Measurements from ENCODE around the gene RAP1GAP. TPM values are rescaled to one million over a fixed set of nuclear protein-coding genes. Genes with fewer than 3 reads are reported as not detected.

Gene RAP1GAP
- total RNA-seq, 2 experiments from 2014 or later, result 0.20 to 0.44 TPM

DNA sequence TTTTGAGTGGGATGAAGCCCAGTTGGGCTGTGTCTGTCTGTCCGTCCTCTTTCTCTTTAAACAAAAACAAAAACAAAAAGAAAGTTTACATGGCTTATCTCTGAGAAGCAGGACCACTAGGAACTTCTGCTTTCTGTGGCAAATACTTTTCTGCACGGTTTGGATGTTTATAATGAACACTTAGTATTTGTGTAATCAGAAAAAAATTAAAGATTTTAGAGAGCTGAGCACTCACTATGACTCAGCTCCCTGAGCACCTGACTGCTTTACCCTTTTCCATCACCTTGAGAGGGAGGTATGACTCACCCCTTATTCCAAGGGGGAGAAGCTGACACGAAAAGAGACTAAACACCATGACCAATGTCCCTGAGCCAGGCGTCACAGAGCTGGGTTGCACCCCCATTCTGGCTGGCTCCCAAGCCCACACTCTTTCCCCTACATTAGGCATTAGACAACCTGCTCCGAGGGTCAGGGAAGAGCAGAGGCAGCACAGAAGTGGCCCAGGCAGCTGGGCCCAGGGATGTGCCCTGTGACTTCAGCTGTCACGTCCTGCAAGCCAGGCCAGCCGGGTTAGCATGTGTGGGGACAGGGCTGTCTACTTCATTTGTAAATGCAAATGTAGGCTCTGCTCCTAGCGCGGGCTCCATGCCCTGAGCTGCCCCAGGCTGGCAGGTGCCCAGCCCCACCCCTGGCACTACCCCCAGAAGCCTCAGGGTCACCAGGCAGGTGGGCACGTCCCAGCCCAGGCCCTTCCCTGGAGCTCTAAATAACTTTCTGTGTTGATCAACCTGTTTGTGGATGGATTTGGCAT lies 30.4 kb downstream of the RAP1GAP start:
- H3K4me1 ChIP-seq (ENCODE audit: insufficient read depth, low read length), result no peaks in the 10 kb centered on the region
- peaks cover 0 to 4% of the 10 kb centered on the region in 2 experiments for H3K9me3 ChIP-seq (ENCODE audit: control insufficient read depth in 1 of 2, insufficient read depth in 1 of 2, low read length in 2 of 2)
- H3K36me3 Mint-ChIP-seq (ENCODE audit: low read depth), result no peaks in the 10 kb centered on the region
- no peak overlapping the region for H3K27ac ChIP-seq (ENCODE audit: low read depth in 1 of 2, low read length in 2 of 2)
- no peaks in the 10 kb centered on the region for H3K9me3 Mint-ChIP-seq
- ChIA-PET CTCF (no interaction called here), POLR2A (no interaction called here)
- no peak for TF ChIP-seq CTCF (IDR thresholded peaks at IDR 0.05)
- no peak overlapping the region for H3K4me3 ChIP-seq (ENCODE audit: low read length)
- DNase-seq (no peak), ATAC-seq (ENCODE audit: poor library complexity) (no peak)
- H3K36me3 ChIP-seq (ENCODE audit: insufficient read depth, low read length), result no peaks in the 10 kb centered on the region
- H3K27ac Mint-ChIP-seq, result no peak overlapping the region
- intact Hi-C loops (cut with DNase I, micrococcal nuclease), result no loop called here
- no peak overlapping the region for H3K4me3 Mint-ChIP-seq
- H3K4me1 Mint-ChIP-seq (ENCODE audit: low read depth), result no peaks in the 10 kb centered on the region
- H3K27me3 ChIP-seq (ENCODE audit: control insufficient read depth in 1 of 2, insufficient read depth in 2 of 2, low read length in 2 of 2), result peaks cover 0 to 4% of the 10 kb centered on the region in 2 experiments
- peaks cover 16% of the 10 kb centered on the region for H3K27me3 Mint-ChIP-seq

GRCh38 chr1:21637514-21637913 lies 31.6 kb downstream of the RAP1GAP start:
- H3K4me3 Mint-ChIP-seq, result no peak overlapping the region
- Histone ChIP-seq H3K27ac (ENCODE audit: low read depth in 1 of 2, low read length in 2 of 2) (no peak overlapping the region), H3K4me3 (ENCODE audit: low read length) (no peak overlapping the region), H3K4me1 (ENCODE audit: insufficient read depth, low read length) (no peaks in the 10 kb centered on the region), H3K36me3 (ENCODE audit: insufficient read depth, low read length) (no peaks in the 10 kb centered on the region), H3K9me3 (ENCODE audit: control insufficient read depth in 1 of 2, insufficient read depth in 1 of 2, low read length in 2 of 2) (peaks cover 0 to 4% of the 10 kb centered on the region in 2 experiments), H3K27me3 (ENCODE audit: control insufficient read depth in 1 of 2, insufficient read depth in 2 of 2, low read length in 2 of 2) (peaks cover 0 to 4% of the 10 kb centered on the region in 2 experiments)
- H3K27ac Mint-ChIP-seq, result no peak overlapping the region
- H3K27me3 Mint-ChIP-seq, result peaks cover 8% of the 10 kb centered on the region
- TF ChIP-seq CTCF (IDR thresholded peaks at IDR 0.05), result no peak
- intact Hi-C loops (cut with DNase I, micrococcal nuclease), result no loop called here
- ATAC-seq (ENCODE audit: poor library complexity) (no peak), DNase-seq (no peak)
- no peaks in the 10 kb centered on the region for H3K9me3 Mint-ChIP-seq
- ChIA-PET CTCF (no interaction called here), POLR2A (no interaction called here)
- H3K4me1 Mint-ChIP-seq (ENCODE audit: low read depth), result no peaks in the 10 kb centered on the region
- H3K36me3 Mint-ChIP-seq (ENCODE audit: low read depth), result no peaks in the 10 kb centered on the region

DNA sequence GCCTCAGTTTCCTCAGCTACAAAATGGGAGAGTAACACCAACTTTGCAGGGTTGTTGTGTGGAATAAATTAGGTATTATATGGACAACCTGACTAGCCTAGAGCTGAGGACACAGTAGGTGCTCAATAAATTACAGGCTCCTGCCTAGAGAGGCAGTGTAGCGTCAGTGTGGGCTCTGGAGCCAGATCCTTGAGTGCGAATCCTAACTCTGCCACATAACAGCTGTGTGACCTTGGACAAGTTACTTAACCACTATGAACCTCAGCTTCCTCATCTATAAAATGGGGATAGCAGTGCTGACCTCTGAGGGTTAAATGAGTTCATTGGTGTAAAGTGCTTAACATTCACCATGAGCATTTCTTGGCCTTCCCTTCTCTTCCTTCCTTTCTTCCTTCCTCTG lies 33.1 kb downstream of the RAP1GAP start:
- ATAC-seq (ENCODE audit: poor library complexity), result no peak
- no peaks in the 10 kb centered on the region for H3K4me1 Mint-ChIP-seq (ENCODE audit: low read depth)
- intact Hi-C loops (cut with DNase I, micrococcal nuclease), result no loop called here
- DNase-seq, result no peak
- Histone ChIP-seq H3K36me3 (ENCODE audit: insufficient read depth, low read length) (no peaks in the 10 kb centered on the region), H3K4me3 (ENCODE audit: low read length) (no peak overlapping the region), H3K27ac (ENCODE audit: low read depth in 1 of 2, low read length in 2 of 2) (no peak overlapping the region), H3K27me3 (ENCODE audit: control insufficient read depth in 1 of 2, insufficient read depth in 2 of 2, low read length in 2 of 2) (peaks cover 0 to 2% of the 10 kb centered on the region in 2 experiments), H3K4me1 (ENCODE audit: insufficient read depth, low read length) (no peaks in the 10 kb centered on the region), H3K9me3 (ENCODE audit: control insufficient read depth in 1 of 2, insufficient read depth in 1 of 2, low read length in 2 of 2) (peaks cover 0 to 4% of the 10 kb centered on the region in 2 experiments)
- ChIA-PET POLR2A (no interaction called here), CTCF (interaction anchor here (0.6 kb wide), 1 partner anchor 204 kb away, joined by 4 read pairs; no protein-coding TSS in a partner anchor)
- H3K27ac Mint-ChIP-seq, result no peak overlapping the region
- no peak for TF ChIP-seq CTCF (IDR thresholded peaks at IDR 0.05)
- H3K36me3 Mint-ChIP-seq (ENCODE audit: low read depth), result no peaks in the 10 kb centered on the region
- no peaks in the 10 kb centered on the region for H3K9me3 Mint-ChIP-seq
- H3K4me3 Mint-ChIP-seq, result no peak overlapping the region
- peaks cover 7% of the 10 kb centered on the region for H3K27me3 Mint-ChIP-seq

Measured in CD4-positive, alpha-beta T cell (primary cell).